ENCODE measurements around the gene MPND. TPM values are rescaled to one million over a fixed set of nuclear protein-coding genes. Genes with fewer than 3 reads are reported as not detected.

The MPND gene
- total RNA-seq, 2 donors from 2014 or later: 21.1 to 22.3 TPM

DNA sequence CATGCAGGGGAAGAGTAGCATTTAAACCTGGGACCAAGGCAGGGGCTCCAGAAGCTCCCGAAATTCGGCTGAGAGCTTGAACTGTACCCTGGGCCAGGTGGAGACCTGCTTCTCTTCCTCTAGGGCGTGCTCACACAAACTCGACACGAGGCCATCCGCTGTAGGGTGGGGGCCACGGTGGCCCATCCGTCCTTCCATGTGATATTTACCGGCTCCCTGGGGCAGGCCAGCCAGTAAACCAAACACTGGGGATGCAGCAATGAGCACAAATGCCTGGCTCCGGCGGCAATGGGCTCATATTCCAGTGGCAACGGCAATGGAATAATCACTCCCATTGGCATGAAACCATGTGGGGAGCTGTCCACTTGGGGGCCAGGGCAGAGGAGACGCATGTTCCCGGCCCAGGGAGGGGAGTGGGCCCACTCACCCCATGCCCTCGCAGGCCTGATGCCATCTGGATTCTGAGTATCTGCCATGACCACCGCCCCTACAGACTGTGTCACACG, 46.2 kb downstream of the MPND start:
- ATAC-seq (no peak), DNase-seq (peak; percentile 29)
- intact Hi-C loops (cut with DNase I): no loop called here

GRCh38 chr19:4390017-4390566, 46.7 kb downstream of the MPND start:
- DNase-seq (peak; percentile 62), ATAC-seq (peak; percentile 43 to 66)
- intact Hi-C loops (cut with DNase I): no loop called here

DNA sequence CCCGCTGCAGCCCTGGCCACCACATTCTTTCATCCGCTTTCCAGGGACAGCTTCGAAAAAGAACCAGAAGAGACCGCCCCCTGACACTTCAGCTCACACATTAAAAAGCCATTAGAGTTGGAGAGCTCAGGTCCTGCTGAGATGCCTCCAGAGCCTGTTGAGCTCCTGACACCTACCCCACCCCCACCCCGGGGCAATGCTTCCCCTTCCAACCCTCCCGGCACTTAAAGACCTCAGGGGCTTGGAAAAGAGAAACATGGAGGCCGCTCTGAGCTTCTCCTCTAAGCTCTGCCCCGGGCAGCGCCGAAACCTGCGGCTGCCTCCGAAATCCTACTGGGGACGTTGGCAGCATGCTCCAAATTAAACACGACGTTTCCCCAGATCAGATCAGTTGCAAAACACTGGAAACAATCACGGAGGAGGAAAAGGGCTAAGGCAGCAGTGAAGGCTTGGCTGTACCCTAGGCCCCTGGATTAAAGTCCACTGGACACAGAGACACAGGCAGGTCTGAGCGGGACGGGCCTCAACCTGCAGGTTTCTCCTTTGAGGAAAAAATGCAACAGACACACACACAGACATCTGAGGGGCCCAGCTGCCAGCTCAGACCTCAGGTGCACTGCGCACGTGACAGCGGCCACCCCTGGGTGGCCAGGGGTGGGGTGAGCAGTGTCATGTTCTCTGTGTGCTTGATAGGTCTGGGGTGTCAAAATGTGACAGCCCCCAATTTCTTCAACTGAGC, 47.4 kb downstream of the MPND start:
- peak; percentile 24 to 43 for ATAC-seq
- intact Hi-C loops (cut with DNase I): no loop called here
- peak; percentile 29 for DNase-seq

- DNase-seq: no peak
- intact Hi-C loops (cut with DNase I): no loop called here
- no peak for ATAC-seq
These were observed 47.9 kb downstream of the MPND start for GRCh38 chr19:4391306-4391693.

DNA sequence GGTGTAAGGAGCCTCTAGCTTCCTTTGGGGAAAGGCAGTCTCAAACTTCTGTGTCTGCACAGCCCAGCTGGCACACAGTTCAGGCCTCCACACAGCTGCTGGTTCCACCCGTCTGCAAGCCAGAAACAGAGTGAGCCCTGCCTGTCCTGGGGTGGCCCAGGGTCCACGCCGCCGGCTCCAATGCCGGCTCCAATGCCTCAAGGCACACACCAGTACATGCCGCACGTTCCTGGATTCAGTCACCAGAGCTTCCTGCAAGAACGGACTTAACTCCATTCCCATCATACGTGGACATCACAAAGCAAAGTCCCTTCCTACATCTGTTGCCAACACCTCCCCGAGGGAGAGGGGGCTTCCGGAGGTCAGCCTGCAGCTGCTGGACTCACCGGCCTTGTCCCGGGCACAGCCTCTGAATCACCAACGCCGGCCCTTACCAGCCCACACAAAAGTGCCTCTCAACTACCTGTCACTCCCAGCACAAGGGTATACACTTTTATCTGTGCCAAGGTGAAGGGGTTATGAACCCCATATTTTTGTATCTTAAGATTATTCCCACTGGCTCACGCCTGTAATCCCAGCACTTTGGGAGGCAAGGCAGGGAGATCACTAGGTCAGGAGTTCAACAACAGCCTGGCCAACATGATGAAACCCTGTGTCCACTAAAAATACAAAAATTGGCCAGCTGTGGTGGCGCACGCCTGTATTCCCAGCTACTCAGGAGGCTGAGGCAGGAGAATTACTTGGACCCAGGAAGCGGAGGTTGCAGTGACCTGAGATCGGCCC, 48.5 kb downstream of the MPND start:
- intact Hi-C loops (cut with DNase I): no loop called here
- DNase-seq (peak; percentile 76), ATAC-seq (peak; percentile 34 to 46)

- intact Hi-C loops (cut with DNase I): no loop called here
- ATAC-seq (peak in 1 of 2 donors; percentile 12), DNase-seq (no peak)
These were observed 50.7 kb downstream of the MPND start for GRCh38 chr19:4393947-4394590.

DNA sequence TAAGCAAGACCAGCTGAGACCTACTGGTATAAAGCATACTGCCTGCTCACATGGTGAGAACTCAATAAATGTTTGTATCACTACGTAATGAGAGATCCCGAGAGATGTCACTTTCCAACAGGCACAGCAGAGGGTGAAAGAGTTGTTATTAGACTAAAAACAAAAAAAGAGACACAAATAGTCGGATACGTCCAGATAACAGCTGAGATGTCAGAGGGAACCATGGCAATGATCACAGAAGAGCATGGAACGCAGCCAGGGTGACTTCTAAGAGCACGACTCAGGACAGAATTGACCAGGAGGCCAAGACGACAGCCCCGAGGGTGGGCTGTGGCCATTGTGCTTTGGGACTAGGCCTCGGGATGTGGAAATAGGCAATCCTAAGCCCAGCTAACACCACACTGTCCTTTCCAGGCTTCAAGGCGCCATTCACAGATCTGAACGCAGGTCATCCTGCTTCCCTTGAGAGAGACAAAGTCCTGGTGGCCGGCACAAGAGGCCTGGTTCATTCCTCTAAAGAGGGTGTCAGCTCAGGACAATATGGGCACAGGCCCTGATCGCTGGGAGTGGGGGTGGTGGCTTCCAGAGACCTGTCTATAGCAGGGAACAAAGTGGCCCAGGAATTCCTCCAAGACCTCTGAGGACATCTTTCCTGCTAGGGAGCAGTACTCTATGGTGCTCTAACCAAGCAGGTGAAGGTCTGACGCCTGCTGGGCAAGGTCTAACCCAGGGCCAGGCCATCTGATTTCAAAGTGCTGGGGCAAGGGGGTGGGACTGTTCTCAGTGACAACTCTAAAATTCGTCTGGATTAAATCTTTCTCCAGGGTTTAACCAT, 53.8 kb downstream of the MPND start:
- DNase-seq (peak; percentile 36), ATAC-seq (no peak)
- intact Hi-C loops (cut with DNase I): no loop called here

DNA sequence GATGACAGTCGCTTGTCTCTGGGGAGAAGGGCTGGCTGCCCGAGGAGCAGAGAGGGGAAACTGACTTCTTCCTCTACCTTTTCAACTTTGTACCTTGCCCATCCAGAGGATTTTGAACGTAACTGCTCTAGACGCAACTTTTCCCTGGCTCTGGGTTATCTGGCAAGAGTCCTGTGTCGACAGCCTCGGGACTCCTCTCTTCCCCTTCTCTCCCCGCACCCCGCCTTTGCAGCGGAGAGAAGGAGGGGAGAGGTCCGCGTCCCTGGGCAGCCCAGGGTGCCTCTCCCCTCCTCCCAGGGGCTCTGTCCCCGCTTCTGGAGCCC, 56.4 kb downstream of the MPND start:
- ATAC-seq (peak; percentile 17 to 27), DNase-seq (no peak)
- intact Hi-C loops (cut with DNase I): loop anchor here (2.0 to 10.0 kb wide), 3 partner anchors 31 to 55 kb away; partner anchors contain the start of gene UBXN6 (in 2 of the 2)

- intact Hi-C loops (cut with DNase I): loop anchor here (2.0 to 10.0 kb wide), 3 partner anchors 32 to 54 kb away; partner anchors contain the start of gene UBXN6 (in 2 of the 2)
- peak; percentile 93 for DNase-seq
- ATAC-seq: peak; percentile 73 to 80
These were observed 57.0 kb downstream of the MPND start, which contains the start of gene SH3GL1 for GRCh38 chr19:4400135-4400936. SH3GL1 (minus strand) TSS chr19:4400547; CDS start chr19:4400368, 179 bp downstream.

DNA sequence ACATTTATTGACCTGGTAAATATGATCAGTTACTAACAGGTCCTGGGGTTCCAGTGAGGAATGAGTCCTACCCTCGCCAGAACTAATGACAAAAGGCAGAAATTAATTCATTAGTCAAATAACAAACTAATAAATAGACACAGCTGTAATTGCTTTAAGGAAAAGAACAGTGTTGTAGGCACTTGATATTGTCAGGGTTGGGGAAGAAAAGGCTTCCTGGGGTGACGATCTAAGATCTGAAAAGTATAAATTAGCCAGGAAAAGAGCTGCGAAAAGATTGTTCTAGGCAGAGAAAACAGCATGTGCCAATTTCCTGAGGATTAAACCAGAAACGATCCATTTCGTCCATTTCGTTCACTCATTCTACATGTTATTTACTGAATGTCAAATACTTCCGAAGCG, 58.4 kb downstream of the MPND start:
- no peak for ATAC-seq
- intact Hi-C loops (cut with DNase I): loop anchor here (2.0 to 10.0 kb wide), 3 partner anchors 33 to 53 kb away; partner anchors contain the start of gene UBXN6 (in 2 of the 2)
- no peak for DNase-seq

DNA sequence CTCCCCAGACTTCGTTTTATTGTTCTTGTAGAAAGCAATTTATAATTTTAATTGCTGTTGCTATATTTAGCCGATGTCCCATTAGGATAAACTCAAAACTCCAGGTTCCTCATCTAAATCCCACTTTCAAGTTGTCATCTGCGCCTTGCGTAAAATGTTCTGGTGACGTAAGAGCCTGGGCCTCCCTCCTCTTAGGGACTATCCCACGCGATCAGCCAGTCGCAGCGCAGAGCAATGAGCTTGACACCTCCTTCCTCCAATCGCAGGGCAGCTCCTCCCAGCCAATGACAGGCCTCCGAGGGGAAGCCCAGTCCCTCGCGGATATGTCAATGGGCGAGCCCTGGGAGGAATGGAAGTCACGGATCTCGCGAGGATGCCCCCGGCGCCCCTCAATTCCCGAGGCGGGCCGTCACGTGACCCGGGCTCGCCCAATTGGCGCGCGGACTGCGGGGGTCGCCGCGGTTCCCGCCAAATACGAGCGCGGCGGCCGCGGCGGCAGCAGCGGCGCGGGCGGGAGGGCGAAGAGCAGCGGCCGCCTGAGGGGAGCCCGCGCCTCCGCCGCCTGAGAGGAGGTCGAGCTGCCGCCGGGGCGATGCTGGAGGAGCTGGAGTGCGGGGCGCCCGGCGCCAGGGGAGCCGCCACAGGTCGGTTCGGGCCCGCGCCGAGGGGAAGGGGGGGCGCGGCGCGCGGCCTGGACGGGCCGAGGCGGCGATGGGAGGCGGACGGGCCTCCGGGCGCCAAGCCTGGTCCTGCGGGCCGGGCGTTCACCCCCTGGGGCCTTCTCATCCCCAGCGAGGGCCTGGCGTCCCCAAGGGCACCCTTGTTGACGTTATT, 59.0 kb downstream of the MPND start, which contains the start of gene CHAF1A:
Gene CHAF1A (plus strand): TSS at position 470 of the 834 bp plus-strand sequence. CDS start 123 bp downstream, at position 593.
- peak; percentile 99 for DNase-seq
- intact Hi-C loops (cut with DNase I): loop anchor here (10.0 kb wide), 2 partner anchors 48 to 52 kb away; partner anchors contain the start of gene UBXN6 (in 2 of the 2)
- ATAC-seq: peak; percentile 95 to 97

- intact Hi-C loops (cut with DNase I): loop anchor here (10.0 kb wide), 2 partner anchors 48 to 52 kb away; partner anchors contain the start of gene UBXN6 (in 2 of the 2)
- no peak for DNase-seq
These were observed 59.8 kb downstream of the MPND start for GRCh38 chr19:4403005-4403761.

DNA sequence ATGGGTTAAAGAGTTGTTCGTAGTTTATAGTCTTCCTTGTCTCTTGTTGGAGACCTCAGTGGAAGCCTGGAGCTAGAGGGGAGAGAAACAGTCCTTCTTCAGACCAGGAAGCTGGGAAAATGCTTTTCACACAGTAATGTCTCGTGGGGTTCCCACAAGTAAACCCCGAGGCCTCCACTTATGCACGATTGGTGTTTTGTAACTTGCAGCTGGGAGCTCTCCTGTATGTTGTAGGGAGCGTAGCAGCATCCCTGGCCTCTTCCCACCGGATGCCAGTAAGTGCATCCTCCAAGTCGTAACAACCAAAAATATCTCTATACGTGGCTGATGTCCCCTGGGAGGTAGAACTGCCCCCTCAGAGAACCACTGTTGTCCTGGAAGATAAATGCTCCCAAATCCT, 62.6 kb downstream of the MPND start:
- DNase-seq: no peak
- no peak for ATAC-seq
- intact Hi-C loops (cut with DNase I): loop anchor here (10.0 kb wide), 2 partner anchors 49 to 51 kb away; partner anchors contain the start of gene UBXN6 (in 2 of the 2)

More at GRCh38 chr19:4403005-4403761, 59.8 kb downstream of the MPND start:
- no peak for ATAC-seq

DNA sequence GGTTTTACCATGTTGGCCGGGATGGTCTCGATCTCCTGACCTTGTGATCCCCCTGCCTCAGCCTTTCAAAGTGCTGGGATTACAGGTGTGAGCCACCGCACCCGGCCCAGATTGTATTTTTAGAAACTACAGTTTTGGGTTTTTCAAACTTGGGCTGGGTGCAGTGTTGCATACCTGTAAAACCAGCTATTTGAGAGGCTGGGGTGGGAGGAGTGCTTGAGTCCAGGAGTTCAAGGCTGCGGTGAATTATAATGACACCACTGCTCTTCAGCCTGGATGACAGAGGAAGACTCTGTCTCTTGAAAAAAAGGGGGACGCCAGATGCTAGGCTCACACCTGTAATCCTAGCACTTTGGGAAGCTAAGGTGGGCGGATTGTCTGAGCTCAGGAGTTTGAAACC, 63.3 kb downstream of the MPND start:
- no peak for DNase-seq
- intact Hi-C loops (cut with DNase I): loop anchor here (10.0 kb wide), 2 partner anchors 48 to 52 kb away; partner anchors contain the start of gene UBXN6 (in 2 of the 2)
- no peak for ATAC-seq

All from left cardiac atrium (tissue), 4 donors.